Activated T-helper 1 cell treated with anti-CD3 and anti-CD28 coated beads, Interleukin-12 subunit alpha, Interleukin-12 subunit beta, Interleukin-2, Interleukin-4 antibody, amounts not matched to agents 30 ng/mL and 10 ng/mL and 1 ng/mL, durations not matched to agents 14 hours and 24 hours and 36 hours (primary cell): ENCODE results near the gene HSPA1A. TPM values are rescaled to one million over a fixed set of nuclear protein-coding genes. Genes with fewer than 3 reads are reported as not detected.
"Not testable (repeated sequence)": the region's sequence is repeated elsewhere in the genome, so short reads cannot be mapped to it uniquely, and the experiment has no call there.

Experiments
- DNase-seq: peaks from one replicate; pipeline ENCODE4 v3.0.0; 2021; ENCODE audit warnings: low spot score
- H3K27ac Mint-ChIP-seq: one replicate; pipeline ENCODE4 v1.8.0; 2021; ENCODE audit warnings: mild to moderate bottlenecking, mixed read lengths
- H3K27me3 Mint-ChIP-seq: one replicate; pipeline ENCODE4 v1.8.0; 2022; ENCODE audit warnings: mild to moderate bottlenecking, moderate library complexity, mixed read lengths; ENCODE audit not compliant: insufficient read depth
- H3K36me3 Mint-ChIP-seq: one replicate; pipeline ENCODE4 v1.8.0; 2021; ENCODE audit warnings: low read depth, mixed read lengths
- H3K4me1 Mint-ChIP-seq: one replicate; pipeline ENCODE4 v1.8.0; 2021; ENCODE audit warnings: low read depth, mixed read lengths
- H3K4me3 Mint-ChIP-seq: one replicate; pipeline ENCODE4 v1.8.0; 2021; ENCODE audit warnings: mild to moderate bottlenecking, moderate library complexity, mixed read lengths
- H3K9me3 Mint-ChIP-seq: one replicate; pipeline ENCODE4 v1.8.0; 2021; ENCODE audit warnings: mixed read lengths
- intact Hi-C: fragments of 100-400 bp; cut with micrococcal nuclease; formaldehyde crosslinking; loops from one replicate; pipeline ENCODE4 v1.15.1; 2024
- total RNA-seq: library from RNA; stranded (reverse); gene quantifications from 2 replicates; pipeline ENCODE4 v1.2.3, GENCODE V29; 2022

The HSPA1A gene
- total RNA-seq, 1 donor from 2014 or later, result 173 TPM

DNA sequence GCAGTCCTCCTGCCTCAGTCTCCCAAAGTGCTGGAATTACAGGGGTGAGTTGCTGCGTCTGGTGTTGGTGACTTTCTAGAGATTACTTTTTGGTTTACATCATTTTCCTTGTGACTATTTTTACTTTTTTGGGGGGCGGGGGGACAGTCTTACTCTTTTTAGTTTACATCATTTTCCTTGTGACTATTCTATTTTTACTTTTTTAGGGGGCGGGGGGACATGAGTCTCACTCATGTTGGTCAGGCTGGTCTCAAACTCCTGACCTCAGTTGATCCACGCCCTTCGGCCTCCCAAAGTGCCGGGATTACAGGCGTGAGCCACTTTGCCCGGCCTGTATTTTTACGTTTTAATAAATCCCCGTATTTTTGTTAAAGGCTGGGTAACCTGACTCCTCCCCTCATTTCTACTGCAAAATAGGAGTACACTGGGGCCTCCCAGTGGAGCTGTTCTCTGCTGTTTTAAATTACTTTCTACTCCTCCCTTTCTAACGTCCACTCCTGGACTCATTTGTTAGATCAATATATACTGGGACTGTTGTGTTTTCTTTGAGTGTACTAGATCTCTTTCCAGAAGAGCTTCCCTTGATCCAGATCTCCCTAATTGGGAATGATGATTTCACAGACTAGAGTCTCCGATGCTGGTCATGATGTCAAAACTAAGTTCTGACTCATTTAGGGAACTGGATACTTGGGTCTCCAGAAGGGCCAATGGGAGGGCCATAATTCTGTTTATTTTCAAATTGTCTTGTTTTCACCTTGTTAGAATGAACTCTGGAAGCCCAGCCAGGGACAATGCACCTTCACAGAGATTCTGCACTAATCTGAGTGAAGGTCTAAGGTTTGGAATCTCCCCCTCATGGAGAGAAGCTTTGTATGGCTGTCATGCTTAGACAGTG is 21.4 kb downstream of the HSPA1A start:
- H3K4me3 Mint-ChIP-seq, result peak overlapping the region; percentile 94
- H3K36me3 Mint-ChIP-seq, result peaks cover 54% of the 10 kb centered on the region
- no peaks in the 10 kb centered on the region for H3K9me3 Mint-ChIP-seq
- H3K27ac Mint-ChIP-seq, result peak overlapping the region; percentile 100
- peaks cover 49% of the 10 kb centered on the region for H3K4me1 Mint-ChIP-seq
- no peaks in the 10 kb centered on the region for H3K27me3 Mint-ChIP-seq
- intact Hi-C loops, result no loop called here
- DNase-seq, result no peak

DNA sequence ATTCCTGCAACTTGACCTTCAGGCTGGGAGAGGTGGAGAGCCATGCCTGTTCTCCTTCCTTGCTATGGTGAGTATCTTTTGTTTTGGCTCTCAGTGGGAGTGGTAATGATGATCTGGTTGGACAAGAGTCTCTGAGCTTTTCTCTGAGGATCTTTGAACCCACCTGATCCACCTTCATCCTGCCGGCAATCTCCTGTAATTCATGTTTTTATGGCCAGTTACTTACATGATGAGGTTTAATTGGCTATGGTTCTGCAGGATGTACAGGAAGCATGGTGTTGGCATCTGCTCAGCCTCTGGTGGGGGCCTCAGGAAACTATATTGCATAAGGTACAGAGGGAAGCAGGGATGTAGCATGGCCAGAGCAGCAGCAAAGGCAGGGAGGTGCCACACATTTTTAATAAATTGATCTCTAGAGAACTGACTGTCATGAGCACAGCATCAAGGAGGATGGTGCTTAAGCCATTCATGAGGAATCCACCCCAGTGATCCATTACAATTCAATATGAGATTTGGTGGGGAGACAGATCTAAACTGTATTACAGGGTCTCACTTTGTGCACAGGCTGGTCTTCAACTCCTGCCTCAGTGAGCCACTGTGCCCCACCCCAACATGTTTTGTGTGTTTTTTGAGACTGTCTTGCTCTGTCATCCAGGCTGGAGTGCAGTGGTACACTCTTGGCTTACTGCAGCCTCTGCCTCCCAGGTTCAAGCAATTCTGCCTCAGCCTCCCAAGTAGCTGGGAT is 22.2 kb downstream of the HSPA1A start:
- peaks cover 49% of the 10 kb centered on the region for H3K4me1 Mint-ChIP-seq
- intact Hi-C loops, result no loop called here
- H3K9me3 Mint-ChIP-seq, result no peaks in the 10 kb centered on the region
- no peak for DNase-seq
- peak overlapping the region; percentile 67 for H3K27ac Mint-ChIP-seq
- H3K4me3 Mint-ChIP-seq, result peak overlapping the region; percentile 94
- no peaks in the 10 kb centered on the region for H3K27me3 Mint-ChIP-seq
- peaks cover 54% of the 10 kb centered on the region for H3K36me3 Mint-ChIP-seq

DNA sequence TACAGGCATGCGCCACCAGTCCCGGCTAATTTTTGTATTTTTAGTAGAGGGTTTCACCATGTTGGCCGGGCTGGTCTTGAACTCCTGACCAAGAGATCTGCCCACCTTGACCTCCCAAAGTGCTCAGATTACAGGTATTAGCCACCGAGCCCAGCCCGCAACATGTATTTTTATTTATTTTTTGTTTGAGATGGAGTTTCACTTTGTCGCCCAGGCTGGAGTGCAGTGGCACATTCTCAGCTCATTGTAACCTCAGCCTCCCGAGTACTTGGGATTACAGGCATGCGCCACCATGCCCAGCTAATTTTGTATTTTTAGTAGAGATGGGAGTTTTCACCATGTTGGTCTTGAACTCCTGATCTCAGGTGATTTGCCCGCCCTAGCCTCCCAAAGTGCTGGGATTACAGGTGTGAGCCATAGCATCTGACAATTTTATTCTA is 22.8 kb downstream of the HSPA1A start:
- intact Hi-C loops, DNase-seq, H3K27ac Mint-ChIP-seq, H3K27me3 Mint-ChIP-seq, H3K9me3 Mint-ChIP-seq: not testable (repeated sequence)
- Mint-ChIP-seq H3K4me1 (peaks cover 49% of the 10 kb centered on the region), H3K36me3 (peaks cover 54% of the 10 kb centered on the region), H3K4me3 (peak overlapping the region; percentile 94)

DNA sequence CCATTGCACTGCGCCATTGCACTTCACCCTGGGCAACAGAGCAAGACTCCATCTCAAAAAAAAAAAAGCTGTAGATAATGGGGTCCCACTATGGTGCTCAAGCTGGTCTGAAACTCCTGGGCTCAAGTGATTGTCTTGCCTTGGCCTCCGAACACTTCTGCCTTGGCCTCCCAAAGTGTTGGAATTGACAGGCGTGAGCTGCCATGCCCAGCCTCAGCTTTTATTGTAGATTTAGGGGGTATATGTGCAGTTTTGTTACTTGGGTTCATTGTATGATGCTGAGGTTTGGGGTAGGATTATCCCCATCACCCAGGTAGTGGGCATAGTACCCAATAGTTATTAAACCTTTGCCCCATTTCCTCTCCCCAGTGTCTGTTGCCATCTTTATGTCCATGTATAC is 23.6 kb downstream of the HSPA1A start:
- peak overlapping the region; percentile 59 for H3K4me3 Mint-ChIP-seq
- no peaks in the 10 kb centered on the region for H3K27me3 Mint-ChIP-seq
- H3K9me3 Mint-ChIP-seq, result no peaks in the 10 kb centered on the region
- no peak for DNase-seq
- intact Hi-C loops, result no loop called here
- H3K36me3 Mint-ChIP-seq, result peaks cover 54% of the 10 kb centered on the region
- no peak overlapping the region for H3K27ac Mint-ChIP-seq
- H3K4me1 Mint-ChIP-seq, result peaks cover 49% of the 10 kb centered on the region

DNA sequence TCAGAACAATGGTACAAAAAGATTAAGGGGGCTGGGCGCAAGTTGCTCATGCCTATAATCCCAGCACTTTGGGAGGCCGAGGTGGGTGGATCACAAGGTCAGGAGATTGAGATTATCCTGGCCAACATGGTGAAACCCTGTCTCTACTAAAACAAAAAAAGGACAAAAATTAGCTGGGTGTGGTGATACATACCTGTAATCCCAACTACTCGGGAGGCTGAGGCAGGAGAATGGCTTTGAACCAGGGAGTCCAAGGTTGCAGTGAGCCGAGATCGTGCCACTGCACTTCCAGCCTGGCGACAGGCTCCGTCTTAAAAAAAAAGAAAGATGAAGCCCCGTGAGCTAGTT is 24.4 kb downstream of the HSPA1A start:
- DNase-seq, H3K9me3 Mint-ChIP-seq, H3K27me3 Mint-ChIP-seq, H3K27ac Mint-ChIP-seq, intact Hi-C loops, H3K4me3 Mint-ChIP-seq: not testable (repeated sequence)
- Mint-ChIP-seq H3K36me3 (peaks cover 52% of the 10 kb centered on the region), H3K4me1 (peaks cover 41% of the 10 kb centered on the region)

DNA sequence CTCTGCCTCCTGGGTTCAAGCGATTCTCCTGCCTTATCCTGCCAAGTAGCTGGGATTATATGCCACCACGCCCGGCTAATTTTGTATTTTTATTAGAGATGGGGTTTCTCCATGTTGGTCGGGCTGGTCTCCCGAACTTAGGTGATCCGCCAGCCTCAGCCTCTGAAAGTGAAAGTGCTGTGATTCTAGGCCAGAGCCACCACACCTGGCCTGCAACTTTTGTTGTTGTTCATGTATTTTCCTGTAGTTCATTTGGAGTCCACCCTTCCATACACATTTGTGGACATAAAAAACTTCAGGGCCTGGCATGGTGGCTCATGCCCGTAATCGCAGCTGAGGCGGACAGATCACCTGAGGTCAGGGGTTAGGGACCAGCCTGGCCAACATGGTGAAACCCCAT is 26.7 kb downstream of the HSPA1A start:
- H3K27ac Mint-ChIP-seq, result no peak overlapping the region

DNA sequence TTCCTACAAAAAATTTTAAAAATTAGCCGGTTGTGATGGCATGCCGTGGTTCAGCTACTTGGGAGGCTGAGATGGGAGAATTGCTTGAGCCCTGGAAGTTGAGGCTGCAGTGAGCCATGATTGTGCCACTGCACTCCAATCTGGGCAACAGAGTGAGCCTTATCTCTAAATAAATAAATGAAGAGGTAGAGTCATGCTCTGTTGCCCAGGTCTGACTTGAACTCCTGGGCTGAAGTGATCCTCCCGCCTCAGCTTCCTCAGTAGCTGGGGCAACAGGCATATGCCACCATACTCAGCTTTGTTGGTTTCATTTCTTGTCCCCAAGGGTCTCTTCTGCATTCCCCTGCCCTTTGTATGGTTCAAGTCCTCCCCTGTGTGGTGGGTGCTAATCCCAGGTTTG is 29.2 kb downstream of the HSPA1A start:
- no peaks in the 10 kb centered on the region for H3K9me3 Mint-ChIP-seq
- no peak overlapping the region for H3K27ac Mint-ChIP-seq
- H3K4me1 Mint-ChIP-seq, result peaks cover 10% of the 10 kb centered on the region
- no peak for DNase-seq
- intact Hi-C loops, result no loop called here
- H3K27me3 Mint-ChIP-seq, result peaks cover 4% of the 10 kb centered on the region
- peaks cover 21% of the 10 kb centered on the region for H3K36me3 Mint-ChIP-seq
- no peak overlapping the region for H3K4me3 Mint-ChIP-seq

More for the DNA sequence above, 26.7 kb downstream of the HSPA1A start:
- H3K9me3 Mint-ChIP-seq, result no peaks in the 10 kb centered on the region
- no peak overlapping the region for H3K4me3 Mint-ChIP-seq
- peaks cover 24% of the 10 kb centered on the region for H3K4me1 Mint-ChIP-seq
- peaks cover 39% of the 10 kb centered on the region for H3K36me3 Mint-ChIP-seq
- intact Hi-C loops, result no loop called here
- no peaks in the 10 kb centered on the region for H3K27me3 Mint-ChIP-seq
- no peak for DNase-seq

DNA sequence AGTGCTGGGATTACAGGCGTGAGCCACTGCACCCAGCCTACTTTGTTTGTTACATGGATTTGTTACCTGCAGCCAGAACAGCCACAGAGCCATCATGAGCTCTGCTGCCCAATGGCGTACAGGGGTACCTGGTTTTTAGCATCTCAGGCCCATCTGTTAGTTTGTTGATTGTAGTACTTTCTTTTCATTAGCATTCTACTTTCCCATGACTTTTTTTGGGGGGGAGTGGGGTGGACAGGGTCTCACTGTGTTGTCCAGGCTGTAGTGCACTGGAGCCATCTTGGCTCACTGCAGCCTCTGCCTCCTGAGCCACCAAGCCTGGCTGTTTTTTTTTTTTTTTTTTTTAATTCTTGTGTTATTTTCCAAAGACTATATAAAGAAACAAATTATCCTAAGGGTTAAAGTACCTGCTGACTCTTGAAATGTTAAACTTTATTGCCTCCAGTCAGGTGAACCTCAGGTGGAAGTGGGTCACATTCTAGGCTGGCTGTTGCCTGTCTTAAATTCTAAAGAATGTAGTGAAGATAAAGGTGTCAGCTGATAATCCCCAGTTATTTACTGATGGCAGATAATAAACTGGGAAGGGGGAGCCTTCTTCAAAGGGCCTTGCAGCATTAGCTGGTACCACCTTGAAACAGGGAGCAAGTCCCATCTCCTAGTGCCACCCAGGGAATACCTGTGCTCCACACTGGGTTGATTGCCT is 32.1 kb downstream of the HSPA1A start:
- peaks cover 4% of the 10 kb centered on the region for H3K27me3 Mint-ChIP-seq
- H3K36me3 Mint-ChIP-seq, result peaks cover 6% of the 10 kb centered on the region
- H3K9me3 Mint-ChIP-seq, result no peaks in the 10 kb centered on the region
- no peak overlapping the region for H3K4me3 Mint-ChIP-seq
- no peak for DNase-seq
- H3K27ac Mint-ChIP-seq, result no peak overlapping the region
- intact Hi-C loops, result no loop called here
- H3K4me1 Mint-ChIP-seq, result no peaks in the 10 kb centered on the region

DNA sequence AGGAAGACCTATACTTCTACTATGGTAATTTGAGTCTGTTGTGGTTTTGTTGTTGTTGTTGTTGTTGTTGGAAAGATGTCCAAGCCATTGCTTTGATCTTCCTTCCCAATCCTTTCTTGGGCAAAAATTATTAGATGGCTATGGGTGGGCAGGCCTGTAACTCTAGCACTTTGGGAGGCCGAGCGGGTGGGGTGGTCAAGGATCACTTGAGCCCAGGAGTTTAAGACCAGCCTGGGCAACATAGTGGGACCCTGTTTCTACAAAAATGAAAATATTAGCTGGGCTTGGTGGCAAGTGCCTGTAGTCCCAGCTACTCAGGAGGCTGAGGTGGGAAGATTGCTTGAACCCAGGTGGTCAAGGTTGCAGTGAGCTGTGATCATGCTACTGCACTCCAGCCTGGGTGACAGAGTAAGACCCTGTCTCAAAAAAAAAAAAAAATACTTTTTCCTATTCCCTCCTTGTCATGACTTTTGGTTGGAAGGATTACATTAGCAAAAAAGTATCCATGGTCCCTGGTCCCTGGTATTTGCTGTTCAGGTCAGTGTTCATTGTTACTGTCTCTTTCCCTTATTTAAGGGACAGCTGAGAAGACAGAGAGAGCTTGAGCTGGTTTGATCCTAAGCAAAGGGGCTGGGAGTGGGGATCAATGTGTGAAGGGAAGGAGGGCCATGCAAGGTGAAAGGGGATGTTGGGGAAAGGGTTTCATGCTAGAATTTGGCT is 35.6 kb downstream of the HSPA1A start:
- intact Hi-C loops, result no loop called here
- peaks cover 4% of the 10 kb centered on the region for H3K36me3 Mint-ChIP-seq
- DNase-seq, result no peak
- H3K4me1 Mint-ChIP-seq, result no peaks in the 10 kb centered on the region
- H3K9me3 Mint-ChIP-seq, result peaks cover 5% of the 10 kb centered on the region
- H3K27ac Mint-ChIP-seq, result no peak overlapping the region
- H3K27me3 Mint-ChIP-seq, result peaks cover 4% of the 10 kb centered on the region
- H3K4me3 Mint-ChIP-seq, result no peak overlapping the region

DNA sequence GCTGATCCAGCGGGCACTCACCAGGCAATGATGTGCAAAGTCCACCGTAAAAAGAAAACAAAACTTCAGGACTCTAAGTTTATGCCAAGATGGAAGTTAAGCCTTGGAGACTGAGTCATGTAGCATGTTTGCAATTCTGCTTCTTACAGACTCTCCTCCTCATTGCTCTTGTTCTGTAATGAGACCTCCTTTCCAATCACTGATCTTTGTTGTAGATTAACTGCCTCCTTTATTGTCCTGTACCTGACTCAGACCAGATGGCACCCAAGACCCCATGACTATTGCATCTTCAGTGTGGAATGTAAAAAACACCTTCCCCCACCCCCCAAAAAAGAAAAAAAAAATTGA is 36.1 kb downstream of the HSPA1A start:
- Mint-ChIP-seq H3K4me1 (no peaks in the 10 kb centered on the region), H3K27me3 (peaks cover 4% of the 10 kb centered on the region), H3K4me3 (no peak overlapping the region), H3K9me3 (peaks cover 5% of the 10 kb centered on the region), H3K27ac (no peak overlapping the region), H3K36me3 (peaks cover 4% of the 10 kb centered on the region)
- DNase-seq, result no peak
- intact Hi-C loops, result no loop called here

DNA sequence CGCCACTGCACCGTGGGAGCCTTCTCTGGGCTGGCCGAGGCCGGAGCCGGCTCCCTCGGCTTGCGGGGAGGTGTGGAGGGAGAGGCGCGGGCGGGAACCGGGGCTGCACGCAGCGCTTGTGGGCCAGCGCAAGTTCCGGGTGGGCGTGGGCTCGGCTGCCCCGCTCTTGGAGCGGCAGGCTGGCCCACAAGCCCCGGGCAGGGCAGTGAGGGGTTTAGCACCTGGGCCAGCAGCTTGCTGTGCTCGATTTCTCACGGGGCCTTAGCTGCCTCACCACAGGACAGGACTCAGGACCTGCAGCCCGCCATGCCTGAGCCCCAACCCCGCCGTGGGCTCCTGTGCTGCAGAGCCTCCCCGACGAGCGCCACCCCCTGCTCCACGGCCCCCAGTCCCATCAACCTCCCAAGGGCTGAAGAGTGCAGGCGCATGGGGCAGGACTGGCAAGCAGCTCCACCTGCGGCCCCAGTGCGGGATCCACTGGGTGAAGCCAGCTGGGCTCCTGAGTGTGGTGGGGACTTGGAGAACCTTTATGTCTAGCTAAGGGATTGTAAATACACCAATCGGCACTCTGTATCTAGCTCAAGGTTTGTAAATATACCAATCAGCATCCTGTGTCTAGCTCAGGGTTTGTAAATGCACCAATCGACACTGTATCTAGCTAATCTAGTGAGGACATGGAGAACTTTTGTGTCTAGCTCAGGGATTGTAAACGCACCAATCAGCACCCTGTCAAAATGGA is 36.8 kb downstream of the HSPA1A start:
- H3K4me1 Mint-ChIP-seq, H3K9me3 Mint-ChIP-seq, intact Hi-C loops, H3K36me3 Mint-ChIP-seq, H3K27ac Mint-ChIP-seq, DNase-seq, H3K4me3 Mint-ChIP-seq, H3K27me3 Mint-ChIP-seq: not testable (repeated sequence)

DNA sequence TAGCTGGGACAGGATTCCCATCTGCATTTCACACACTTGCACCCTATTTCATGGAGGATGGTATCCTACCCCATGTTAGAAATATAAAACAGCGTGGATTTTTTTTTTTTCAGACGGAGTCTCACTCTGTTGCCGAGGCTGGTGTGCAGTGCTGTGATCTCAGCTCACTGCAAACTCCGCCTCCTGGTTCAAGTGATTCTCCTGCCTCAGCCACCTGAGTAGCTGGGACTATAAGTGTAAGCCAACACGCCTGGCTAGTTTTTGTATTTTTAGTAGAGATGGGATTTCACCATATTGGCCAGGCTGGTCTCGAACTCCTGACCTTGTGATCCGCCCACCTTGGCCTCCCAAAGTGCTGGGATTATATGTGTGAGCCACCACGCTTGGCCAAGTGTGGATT is 42.4 kb downstream of the HSPA1A start:
- Mint-ChIP-seq H3K36me3 (peaks cover 11% of the 10 kb centered on the region), H3K4me1 (peaks cover 18% of the 10 kb centered on the region)
- DNase-seq, H3K9me3 Mint-ChIP-seq, H3K27me3 Mint-ChIP-seq, intact Hi-C loops, H3K4me3 Mint-ChIP-seq, H3K27ac Mint-ChIP-seq: not testable (repeated sequence)
